Measurements from ENCODE around the gene LRRC4C.

The LRRC4C gene

GRCh38 chr11:40162901-40163883, 1296.3 kb downstream of the LRRC4C start:
- Mint-ChIP-seq H3K4me1 (ENCODE audit: low read depth) (no peaks in the 10 kb centered on the region), H3K4me3 (no peak overlapping the region), H3K36me3 (ENCODE audit: low read depth) (no peaks in the 10 kb centered on the region), H3K27ac (no peak overlapping the region), H3K27me3 (no peaks in the 10 kb centered on the region), H3K9me3 (peaks cover 4% of the 10 kb centered on the region)

- no peaks in the 10 kb centered on the region for H3K27me3 Mint-ChIP-seq
- H3K36me3 Mint-ChIP-seq (ENCODE audit: low read depth), result no peaks in the 10 kb centered on the region
- no peaks in the 10 kb centered on the region for H3K4me1 Mint-ChIP-seq (ENCODE audit: low read depth)
- no peak overlapping the region for H3K27ac Mint-ChIP-seq
- peaks cover 15% of the 10 kb centered on the region for H3K9me3 Mint-ChIP-seq
- no peak overlapping the region for H3K4me3 Mint-ChIP-seq
These were observed 1297.5 kb downstream of the LRRC4C start for GRCh38 chr11:40161854-40162410.

- no peaks in the 10 kb centered on the region for H3K4me1 Mint-ChIP-seq (ENCODE audit: low read depth)
- H3K9me3 Mint-ChIP-seq, result peaks cover 26% of the 10 kb centered on the region
These were observed 1299.0 kb downstream of the LRRC4C start for GRCh38 chr11:40160418-40160817.

GRCh38 chr11:40149721-40150120, 1309.7 kb downstream of the LRRC4C start:
- H3K27me3 Mint-ChIP-seq, result no peaks in the 10 kb centered on the region
- H3K4me1 Mint-ChIP-seq (ENCODE audit: low read depth), result no peaks in the 10 kb centered on the region
- H3K9me3 Mint-ChIP-seq, result peaks cover 6% of the 10 kb centered on the region
- H3K27ac Mint-ChIP-seq, result no peak overlapping the region
- no peaks in the 10 kb centered on the region for H3K36me3 Mint-ChIP-seq (ENCODE audit: low read depth)
- no peak overlapping the region for H3K4me3 Mint-ChIP-seq

More at GRCh38 chr11:40160418-40160817, 1299.0 kb downstream of the LRRC4C start:
- Mint-ChIP-seq H3K27ac (no peak overlapping the region), H3K4me3 (no peak overlapping the region), H3K36me3 (ENCODE audit: low read depth) (no peaks in the 10 kb centered on the region), H3K27me3 (no peaks in the 10 kb centered on the region)

GRCh38 chr11:40140560-40140959, 1318.9 kb downstream of the LRRC4C start:
- no peaks in the 10 kb centered on the region for H3K4me1 Mint-ChIP-seq (ENCODE audit: low read depth)
- H3K36me3 Mint-ChIP-seq (ENCODE audit: low read depth), result no peaks in the 10 kb centered on the region
- H3K4me3 Mint-ChIP-seq, result no peak overlapping the region
- no peaks in the 10 kb centered on the region for H3K27me3 Mint-ChIP-seq
- H3K27ac Mint-ChIP-seq, result no peak overlapping the region
- H3K9me3 Mint-ChIP-seq, result peaks cover 17% of the 10 kb centered on the region

GRCh38 chr11:40139536-40139935, 1319.9 kb downstream of the LRRC4C start:
- no peak overlapping the region for H3K4me3 Mint-ChIP-seq
- H3K27me3 Mint-ChIP-seq, result no peaks in the 10 kb centered on the region
- no peaks in the 10 kb centered on the region for H3K36me3 Mint-ChIP-seq (ENCODE audit: low read depth)
- H3K27ac Mint-ChIP-seq, result no peak overlapping the region
- H3K4me1 Mint-ChIP-seq (ENCODE audit: low read depth), result no peaks in the 10 kb centered on the region
- peaks cover 17% of the 10 kb centered on the region for H3K9me3 Mint-ChIP-seq

GRCh38 chr11:40139066-40139465, 1320.4 kb downstream of the LRRC4C start:
- Mint-ChIP-seq H3K27ac (no peak overlapping the region), H3K4me1 (ENCODE audit: low read depth) (no peaks in the 10 kb centered on the region), H3K36me3 (ENCODE audit: low read depth) (no peaks in the 10 kb centered on the region), H3K4me3 (no peak overlapping the region), H3K27me3 (no peaks in the 10 kb centered on the region), H3K9me3 (peaks cover 17% of the 10 kb centered on the region)

GRCh38 chr11:40134820-40135570, 1324.5 kb downstream of the LRRC4C start:
- Mint-ChIP-seq H3K27me3 (no peaks in the 10 kb centered on the region), H3K27ac (no peak overlapping the region), H3K4me1 (ENCODE audit: low read depth) (no peaks in the 10 kb centered on the region), H3K36me3 (ENCODE audit: low read depth) (no peaks in the 10 kb centered on the region), H3K9me3 (no peaks in the 10 kb centered on the region), H3K4me3 (no peak overlapping the region)

GRCh38 chr11:40133498-40133897, 1326.0 kb downstream of the LRRC4C start:
- Mint-ChIP-seq H3K4me3 (no peak overlapping the region), H3K4me1 (ENCODE audit: low read depth) (no peaks in the 10 kb centered on the region), H3K9me3 (no peaks in the 10 kb centered on the region), H3K27me3 (no peaks in the 10 kb centered on the region), H3K36me3 (ENCODE audit: low read depth) (no peaks in the 10 kb centered on the region), H3K27ac (no peak overlapping the region)

- Mint-ChIP-seq H3K9me3 (no peaks in the 10 kb centered on the region), H3K4me3 (no peak overlapping the region), H3K4me1 (ENCODE audit: low read depth) (no peaks in the 10 kb centered on the region), H3K27ac (no peak overlapping the region), H3K36me3 (ENCODE audit: low read depth) (no peaks in the 10 kb centered on the region), H3K27me3 (no peaks in the 10 kb centered on the region)
These were observed 1326.5 kb downstream of the LRRC4C start for GRCh38 chr11:40132912-40133311.

GRCh38 chr11:40130427-40130826, 1329.0 kb downstream of the LRRC4C start:
- H3K9me3 Mint-ChIP-seq, result no peaks in the 10 kb centered on the region
- no peak overlapping the region for H3K4me3 Mint-ChIP-seq
- no peak overlapping the region for H3K27ac Mint-ChIP-seq
- H3K4me1 Mint-ChIP-seq (ENCODE audit: low read depth), result no peaks in the 10 kb centered on the region
- H3K36me3 Mint-ChIP-seq (ENCODE audit: low read depth), result no peaks in the 10 kb centered on the region
- no peaks in the 10 kb centered on the region for H3K27me3 Mint-ChIP-seq

GRCh38 chr11:40129266-40129665, 1330.2 kb downstream of the LRRC4C start:
- Mint-ChIP-seq H3K4me3 (no peak overlapping the region), H3K27ac (no peak overlapping the region), H3K36me3 (ENCODE audit: low read depth) (no peaks in the 10 kb centered on the region), H3K9me3 (no peaks in the 10 kb centered on the region), H3K4me1 (ENCODE audit: low read depth) (no peaks in the 10 kb centered on the region), H3K27me3 (no peaks in the 10 kb centered on the region)

- H3K4me3 Mint-ChIP-seq, result no peak overlapping the region
- peaks cover 7% of the 10 kb centered on the region for H3K9me3 Mint-ChIP-seq
- no peaks in the 10 kb centered on the region for H3K4me1 Mint-ChIP-seq (ENCODE audit: low read depth)
- no peak overlapping the region for H3K27ac Mint-ChIP-seq
- H3K27me3 Mint-ChIP-seq, result no peaks in the 10 kb centered on the region
- H3K36me3 Mint-ChIP-seq (ENCODE audit: low read depth), result no peaks in the 10 kb centered on the region
These were observed 1334.4 kb downstream of the LRRC4C start for GRCh38 chr11:40125054-40125453.

GRCh38 chr11:40119661-40120060, 1339.8 kb downstream of the LRRC4C start:
- H3K27me3 Mint-ChIP-seq, result no peaks in the 10 kb centered on the region
- H3K9me3 Mint-ChIP-seq, result peaks cover 11% of the 10 kb centered on the region
- no peaks in the 10 kb centered on the region for H3K36me3 Mint-ChIP-seq (ENCODE audit: low read depth)
- no peak overlapping the region for H3K27ac Mint-ChIP-seq
- no peak overlapping the region for H3K4me3 Mint-ChIP-seq
- H3K4me1 Mint-ChIP-seq (ENCODE audit: low read depth), result no peaks in the 10 kb centered on the region

- no peaks in the 10 kb centered on the region for H3K27me3 Mint-ChIP-seq
- H3K4me3 Mint-ChIP-seq, result no peak overlapping the region
- no peak overlapping the region for H3K27ac Mint-ChIP-seq
- H3K36me3 Mint-ChIP-seq (ENCODE audit: low read depth), result no peaks in the 10 kb centered on the region
- peaks cover 11% of the 10 kb centered on the region for H3K9me3 Mint-ChIP-seq
- H3K4me1 Mint-ChIP-seq (ENCODE audit: low read depth), result no peaks in the 10 kb centered on the region
These were observed 1340.7 kb downstream of the LRRC4C start for GRCh38 chr11:40118780-40119179.
